CD4-positive, alpha-beta T cell treated with Interleukin-6 for 4 hours (primary cell): ENCODE data around the gene XPO4.
"Not testable (repeated sequence)": the region's sequence is repeated elsewhere in the genome, so short reads cannot be mapped to it uniquely, and the experiment has no call there.

Experiments
- DNase-seq: peaks from one replicate; pipeline ENCODE4 v3.0.0-alpha.2; 2020; ENCODE audit warnings: mixed read lengths

Gene XPO4

DNA sequence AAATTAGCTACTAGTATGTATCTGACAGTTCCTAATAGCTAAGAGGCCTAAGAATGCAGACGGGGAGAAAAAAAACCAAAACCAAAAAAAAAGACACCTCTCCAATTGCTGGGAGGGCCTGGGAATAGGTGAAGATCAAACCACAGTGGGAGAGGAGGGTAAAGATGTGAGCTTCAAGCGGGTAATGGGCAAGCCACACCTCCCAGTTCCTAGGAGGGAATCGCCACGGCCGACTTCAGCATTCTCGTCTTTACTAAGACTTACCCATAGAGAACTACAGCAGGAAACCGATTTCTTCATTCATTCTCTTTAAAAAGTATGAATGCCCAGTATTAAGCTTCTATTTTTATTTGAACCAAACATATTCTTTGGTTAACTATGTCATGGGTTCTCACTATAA, 123.1 kb downstream of the XPO4 start:
- DNase-seq: no peak

DNA sequence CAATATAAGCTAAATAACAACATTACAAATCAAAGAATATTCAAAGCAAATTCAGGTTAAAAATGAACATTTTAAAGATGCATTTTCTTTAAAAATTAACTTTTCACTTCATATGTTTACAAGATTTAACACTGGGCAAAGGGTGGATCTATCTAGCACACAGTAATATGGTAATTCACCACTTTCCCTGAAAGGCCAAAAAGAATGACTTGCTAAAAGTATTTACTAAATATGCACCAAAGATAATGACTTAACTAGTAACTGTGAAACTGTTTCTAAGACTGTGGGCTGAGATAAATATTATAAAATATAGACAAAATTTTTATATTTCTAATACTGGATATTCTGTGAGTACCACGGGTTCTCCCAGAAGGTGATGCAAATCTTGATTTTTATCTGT, 124.2 kb downstream of the XPO4 start:
- DNase-seq: no peak

DNA sequence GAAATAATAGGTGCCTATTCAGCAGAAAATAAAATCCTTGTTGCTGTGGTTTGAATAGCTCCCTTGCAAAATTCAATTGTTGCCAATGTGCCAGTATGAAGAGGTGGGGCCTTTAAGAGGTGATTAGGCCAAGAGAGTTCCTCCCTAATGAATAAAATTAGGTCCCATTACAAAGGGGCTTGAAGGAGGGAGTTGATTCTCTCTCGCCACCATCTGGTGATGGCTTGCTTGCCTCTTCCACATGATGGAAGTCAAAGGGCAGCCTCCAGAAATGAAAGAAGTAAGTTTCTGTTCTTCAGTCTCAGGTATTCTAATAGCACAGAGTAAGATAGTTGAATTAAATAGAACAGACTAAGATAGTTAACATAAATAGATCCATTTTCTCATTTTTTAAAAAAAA, 125.8 kb downstream of the XPO4 start:
- no peak for DNase-seq

DNA sequence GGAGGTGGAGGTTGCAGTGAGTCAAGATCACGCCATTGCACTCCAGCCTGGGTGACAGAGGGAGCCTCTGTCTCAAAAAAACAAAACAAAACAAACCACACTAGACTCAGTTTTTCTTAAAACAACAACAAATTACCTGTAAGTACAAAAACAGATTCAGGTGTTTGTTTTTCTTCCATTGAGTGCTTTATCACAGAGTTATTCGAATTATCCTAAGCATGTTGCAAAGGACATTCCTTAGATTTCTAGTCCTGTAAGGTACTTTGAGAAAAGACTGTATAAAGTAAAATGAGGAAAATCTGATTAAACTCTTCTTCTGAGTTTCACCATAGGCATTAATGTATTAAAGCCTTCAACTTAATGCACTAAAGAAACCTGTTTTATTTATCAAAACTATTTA, 126.6 kb downstream of the XPO4 start:
- DNase-seq: no peak

DNA sequence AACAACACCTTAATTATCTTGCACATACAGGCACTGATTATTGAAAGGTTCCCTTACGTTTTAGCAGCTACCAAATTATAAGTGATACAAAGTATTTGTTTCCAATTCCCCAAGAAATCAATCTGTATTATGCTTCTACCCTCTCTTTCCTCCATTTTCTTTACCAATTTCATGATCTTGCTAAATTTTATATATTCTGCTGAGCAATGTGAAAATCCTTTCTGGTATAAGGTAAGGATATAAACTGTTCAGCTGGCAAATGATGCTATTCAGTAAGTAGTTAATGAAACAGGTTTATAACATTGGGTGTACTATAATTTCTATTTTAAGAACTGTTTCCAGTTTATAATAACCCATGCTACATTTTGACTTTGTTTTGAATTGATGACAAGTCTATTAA, 127.8 kb downstream of the XPO4 start:
- DNase-seq: no peak

DNA sequence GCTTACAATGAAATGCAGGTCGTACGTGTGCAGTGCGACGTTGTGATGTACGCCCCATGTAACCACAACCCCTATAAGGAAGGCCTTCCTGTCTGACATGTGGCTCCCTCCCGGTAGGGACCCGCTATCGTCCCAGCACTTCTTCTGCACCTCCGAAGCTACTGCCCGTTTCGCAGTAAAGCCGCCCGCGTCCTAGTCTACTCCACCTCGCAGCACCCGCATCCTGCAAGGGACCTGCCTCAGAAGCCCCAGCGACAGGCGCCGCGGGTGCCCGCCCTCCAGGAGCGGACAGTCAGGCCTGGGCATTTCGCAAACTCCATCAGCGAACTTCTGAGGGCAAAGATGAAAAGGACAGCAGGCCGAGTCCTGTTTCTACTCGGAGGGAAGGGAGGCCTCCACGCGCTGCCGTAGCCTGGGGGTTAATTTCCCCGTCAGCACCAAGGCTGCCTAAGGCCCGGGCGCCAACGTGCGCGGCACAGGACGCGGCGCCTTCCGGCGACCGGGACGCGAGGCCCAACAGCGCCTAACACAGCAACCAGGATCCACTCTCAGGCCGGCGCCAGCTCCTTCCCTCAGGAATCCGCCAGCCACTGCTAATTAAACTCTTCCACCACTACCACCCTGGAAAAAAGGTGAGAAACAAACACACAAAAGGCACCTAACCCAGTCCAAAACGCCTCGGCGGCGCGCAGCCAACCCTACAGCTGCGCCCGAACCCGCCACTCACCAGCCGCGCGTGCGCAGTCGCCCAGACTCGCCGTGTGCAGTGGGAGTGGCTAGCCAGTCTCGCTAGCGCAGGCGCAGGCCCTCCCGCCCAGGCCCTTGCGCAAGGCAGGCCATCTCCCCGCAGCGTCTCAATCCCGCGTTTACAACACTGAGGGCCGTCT, 129.1 kb downstream of the XPO4 start, which contains the start of gene EEF1AKMT1:
TSS of gene EEF1AKMT1 (minus strand) at position 768 of the 887 bp plus-strand sequence. CDS start 16,363 bp downstream, outside the sequence.
- peak; percentile 96 for DNase-seq

DNA sequence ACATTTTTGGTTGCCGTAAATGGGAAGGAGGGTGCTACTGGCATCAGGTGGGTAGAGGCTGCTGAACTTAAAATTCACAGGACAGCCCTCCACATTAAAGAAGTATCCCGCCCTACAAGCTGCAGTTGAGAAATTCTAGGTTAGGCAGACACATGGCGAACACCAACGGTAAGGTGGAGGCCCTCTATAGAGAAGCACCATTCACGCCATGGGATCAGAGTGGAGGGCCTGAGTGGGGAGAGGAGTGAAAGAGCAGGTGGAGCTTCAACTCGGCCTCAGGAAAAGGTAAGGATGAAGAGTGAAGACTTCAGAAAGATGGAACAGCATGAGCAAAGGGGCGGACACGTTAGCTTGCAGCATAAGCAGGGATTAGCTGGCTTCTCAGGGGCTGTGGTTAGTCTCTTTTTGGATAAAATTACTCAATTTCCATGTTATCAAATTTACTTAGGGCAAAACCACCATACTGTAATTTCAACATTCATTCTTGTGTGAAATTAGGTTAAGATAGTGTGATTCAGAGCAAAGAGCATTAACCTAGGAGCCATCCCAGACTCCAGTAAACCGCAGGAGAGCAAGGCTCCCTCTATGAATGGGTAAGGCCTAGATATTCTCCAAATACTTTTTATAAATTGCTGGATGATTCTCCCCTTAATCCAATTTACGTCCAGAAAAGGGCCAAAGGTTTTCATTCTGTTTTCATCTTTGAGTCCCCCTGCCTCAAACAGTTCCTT, 130.0 kb downstream of the XPO4 start:
- no peak for DNase-seq

DNA sequence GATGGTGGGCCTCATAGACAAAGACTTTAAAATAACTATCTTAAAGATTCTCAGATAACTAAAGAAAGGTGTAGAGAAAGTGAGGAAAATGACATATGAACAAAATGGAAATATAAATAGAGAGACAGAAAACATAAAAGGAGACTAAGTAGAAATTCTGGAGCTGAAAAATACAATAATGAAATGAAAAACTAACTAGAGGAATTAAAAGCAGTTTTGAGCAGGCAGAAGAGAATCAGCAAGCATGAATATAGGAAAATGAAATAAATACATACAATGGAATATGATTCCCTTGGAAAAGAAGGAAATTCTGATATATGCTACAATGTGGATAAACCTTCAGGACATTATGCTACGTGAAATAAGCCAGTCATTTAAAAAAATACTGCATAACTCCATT, 132.7 kb downstream of the XPO4 start:
- DNase-seq: no peak

DNA sequence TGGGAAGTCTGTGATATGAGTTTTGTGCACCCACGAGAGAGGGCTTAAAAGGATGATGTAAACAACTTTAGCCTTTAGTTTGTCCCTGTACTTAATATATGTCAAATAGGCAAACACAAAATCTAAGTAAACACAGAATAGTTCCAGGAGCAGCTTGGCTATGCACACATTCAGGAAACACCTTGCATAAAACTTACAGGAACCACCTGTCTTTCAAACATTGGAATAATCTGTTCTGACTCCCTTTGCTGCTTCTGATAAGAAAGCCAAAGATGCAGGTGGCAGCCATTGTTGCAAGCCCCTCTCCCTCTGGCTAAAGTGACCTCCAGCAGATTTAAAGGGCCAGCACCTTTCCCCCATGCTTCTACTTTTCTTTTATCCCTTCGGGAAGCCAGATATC, 133.5 kb downstream of the XPO4 start:
- no peak for DNase-seq

DNA sequence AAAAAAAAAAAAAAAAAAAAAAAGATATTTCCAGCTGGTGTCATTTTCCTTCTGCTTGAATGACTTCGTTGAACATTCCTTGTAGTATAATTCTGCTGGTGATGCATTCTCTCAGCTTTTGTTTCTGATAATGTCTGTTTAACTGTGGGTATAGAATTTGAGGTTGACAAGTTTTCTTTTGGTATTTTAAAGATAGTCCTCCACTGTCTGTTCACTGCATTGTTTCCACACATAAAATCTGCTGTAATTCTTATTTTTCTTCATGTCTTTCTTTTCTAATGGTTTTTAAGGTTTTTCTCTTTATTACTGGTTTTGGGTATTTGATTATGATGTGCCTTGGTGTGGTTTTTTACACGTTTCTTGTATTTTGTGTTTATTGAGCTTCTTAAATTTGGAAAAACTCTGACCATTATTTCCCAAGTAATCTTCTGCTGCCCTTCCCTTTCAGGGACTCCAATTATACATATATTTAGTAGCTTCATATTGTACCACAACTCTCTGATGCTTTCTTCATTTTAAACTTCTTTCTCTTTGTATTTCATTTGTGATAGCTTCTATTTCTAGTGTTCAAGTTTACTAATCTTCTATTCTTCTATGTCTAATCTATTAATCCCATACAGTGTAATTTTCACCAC, 135.1 kb downstream of the XPO4 start:
- no peak for DNase-seq

DNA sequence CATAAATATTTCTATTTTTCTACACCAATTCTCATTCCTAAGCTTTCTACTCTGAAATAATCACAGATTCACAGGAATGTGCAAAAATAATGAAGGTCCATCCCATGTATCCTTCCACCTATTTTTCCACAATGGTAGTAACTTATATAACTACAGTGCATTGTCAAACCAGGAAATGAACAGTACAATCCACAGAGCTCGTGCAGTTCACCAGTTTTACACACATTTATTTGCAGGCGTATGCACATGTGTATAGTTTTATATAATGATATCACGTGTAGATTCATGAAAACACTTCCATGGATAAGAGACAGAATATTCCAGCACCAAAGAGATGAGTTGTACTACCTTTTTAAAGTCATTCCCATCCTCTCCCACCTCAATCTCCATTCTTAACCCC, 141.7 kb downstream of the XPO4 start:
- no peak for DNase-seq

DNA sequence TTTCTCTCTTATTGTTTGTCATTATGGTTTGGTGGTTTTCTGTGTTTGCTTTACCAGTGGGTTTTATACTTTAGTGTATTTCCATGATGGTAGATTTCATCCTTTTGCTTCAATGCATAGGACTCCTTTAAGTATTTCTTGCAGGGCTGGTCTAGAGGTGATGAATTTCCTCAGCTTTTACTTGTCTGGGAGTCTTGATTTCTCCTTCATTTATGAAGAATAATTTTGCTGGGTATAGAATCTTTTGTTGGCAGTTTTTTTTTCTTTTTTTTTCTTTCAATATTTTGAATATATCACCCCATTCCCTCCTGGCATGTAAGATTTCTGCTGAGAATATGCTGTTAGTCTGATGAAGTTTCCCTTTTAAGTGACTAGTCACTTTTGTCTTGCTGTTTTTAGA, 148.5 kb downstream of the XPO4 start:
- DNase-seq: no peak

DNA sequence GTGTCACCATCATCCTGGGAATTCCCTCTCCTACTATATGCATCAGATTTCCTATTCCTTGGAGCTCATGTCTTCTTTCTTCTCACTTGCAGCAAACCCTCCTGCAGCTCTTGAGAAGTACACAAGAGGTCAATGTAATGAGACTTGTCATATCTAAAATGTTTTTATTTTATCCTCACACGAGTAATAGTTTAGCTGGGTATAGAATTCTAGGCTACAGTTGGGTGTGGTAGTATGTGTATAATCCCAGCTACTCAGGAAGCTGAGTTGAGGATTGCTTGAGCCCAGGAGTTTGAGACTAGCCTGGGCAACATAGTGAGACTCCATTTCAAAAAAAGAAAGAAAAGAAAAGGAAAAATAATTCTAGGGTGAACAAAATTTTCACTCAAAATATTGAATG, 153.2 kb downstream of the XPO4 start:
- DNase-seq: no peak

DNA sequence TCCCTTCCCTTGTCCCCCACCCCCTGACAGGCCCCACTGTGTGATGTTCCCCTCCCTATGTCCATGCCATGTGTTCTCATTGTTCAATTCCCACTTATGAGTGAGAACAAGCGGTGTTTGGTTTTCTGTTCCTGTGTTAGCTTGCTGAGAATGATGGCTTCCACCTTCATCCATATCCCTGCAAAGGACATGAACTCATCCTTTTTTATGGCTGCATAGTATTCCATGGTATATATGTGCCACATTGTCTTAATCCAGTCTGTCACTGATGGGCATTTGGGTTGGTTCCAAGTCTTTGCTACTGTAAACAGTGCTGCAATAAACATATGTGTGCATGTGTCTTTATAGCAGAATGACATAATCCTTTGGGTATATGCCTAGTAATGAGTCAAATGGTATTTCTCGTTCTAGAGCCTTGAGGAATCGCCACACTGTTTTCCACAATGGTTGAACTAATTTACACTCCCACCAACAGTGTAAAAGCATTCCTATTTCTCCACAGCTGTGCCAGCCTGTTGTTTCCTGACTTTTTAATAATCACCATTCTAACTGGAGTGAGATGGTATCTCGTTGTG, 158.6 kb downstream of the XPO4 start:
- DNase-seq: not testable (repeated sequence)

DNA sequence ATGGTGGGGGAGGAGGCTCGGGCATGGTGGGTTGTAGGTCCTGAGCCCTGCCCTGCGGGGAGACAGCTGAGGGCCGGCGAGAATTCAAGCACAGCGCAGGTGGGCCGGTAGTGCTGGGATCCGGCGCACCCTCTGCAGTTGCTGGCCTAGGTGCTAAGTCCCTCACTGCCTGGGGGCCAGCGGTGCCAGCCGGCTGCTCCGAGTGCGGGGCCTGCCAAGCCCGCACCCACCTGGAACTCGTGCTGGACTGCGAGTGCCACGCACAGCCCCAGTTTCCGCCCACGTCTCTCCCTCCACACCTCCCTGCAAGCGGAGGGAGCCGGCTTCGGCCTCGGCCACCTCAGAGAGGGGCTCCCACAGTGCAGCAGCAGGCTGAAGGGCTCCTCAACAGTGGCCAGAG, 162.5 kb downstream of the XPO4 start:
- no peak for DNase-seq

DNA sequence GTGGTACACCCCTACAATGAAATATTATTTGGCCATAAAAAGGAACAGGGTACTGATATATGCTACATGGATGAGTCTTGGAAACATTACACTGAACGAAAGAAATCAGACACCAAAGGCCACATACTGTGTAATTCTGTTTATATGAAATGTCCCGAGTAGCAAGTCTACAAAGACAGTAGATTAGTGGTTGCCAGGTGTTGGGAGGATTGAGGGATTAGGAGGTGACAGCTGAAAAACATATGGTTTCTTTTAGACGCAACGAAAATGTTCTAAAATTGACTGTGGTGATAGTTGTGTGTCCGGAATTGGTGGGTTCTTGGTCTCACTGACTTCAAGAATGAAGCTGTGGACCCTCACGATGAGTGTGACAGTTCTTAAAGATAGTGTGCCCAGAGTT, 163.9 kb downstream of the XPO4 start:
- no peak for DNase-seq

DNA sequence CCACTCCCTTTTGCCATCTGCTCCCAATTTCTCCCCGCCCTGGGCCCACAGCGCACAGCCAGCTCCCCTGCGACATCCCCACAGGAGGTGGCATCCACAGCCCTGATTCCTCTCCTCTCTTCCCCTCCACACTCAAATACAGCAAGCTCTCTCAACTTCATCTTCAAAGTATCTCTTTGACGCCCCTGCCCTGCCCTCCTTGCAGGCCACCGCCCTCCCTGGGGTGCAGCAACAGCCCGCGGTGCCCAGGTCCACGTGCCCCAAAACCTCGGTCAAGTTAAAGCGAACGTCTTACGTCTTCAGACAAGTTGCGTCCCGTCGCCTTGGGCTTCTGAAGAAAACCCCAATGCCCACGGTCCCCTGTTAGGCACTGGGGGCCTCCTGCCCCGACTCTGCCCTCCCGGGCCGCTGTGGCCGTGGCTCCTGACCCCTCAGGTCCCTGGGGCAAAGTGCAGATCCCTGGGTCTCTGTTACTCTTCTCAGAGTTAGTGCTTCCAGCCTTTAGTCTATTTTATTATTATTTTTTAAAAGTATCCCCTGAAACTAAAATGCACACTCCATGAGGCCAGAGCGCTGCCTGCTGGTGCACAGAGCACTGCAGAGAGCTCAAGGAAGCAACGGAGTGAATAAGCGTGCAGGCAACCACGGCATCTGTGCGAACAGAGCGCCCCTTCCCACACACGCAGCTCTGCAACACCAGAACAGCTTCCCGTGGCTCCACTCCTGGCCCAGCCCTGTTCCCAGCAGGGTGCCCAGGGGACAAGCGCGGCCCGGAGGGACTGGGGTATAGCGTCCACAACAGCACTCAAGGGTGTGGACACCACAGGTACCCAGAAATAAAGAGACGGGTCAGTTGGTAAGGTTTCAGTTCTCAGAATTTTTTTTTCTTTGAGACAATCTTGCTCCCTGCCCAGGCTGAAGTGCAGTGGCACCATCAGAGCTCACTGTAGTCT, 172.6 kb downstream of the XPO4 start:
- no peak for DNase-seq

DNA sequence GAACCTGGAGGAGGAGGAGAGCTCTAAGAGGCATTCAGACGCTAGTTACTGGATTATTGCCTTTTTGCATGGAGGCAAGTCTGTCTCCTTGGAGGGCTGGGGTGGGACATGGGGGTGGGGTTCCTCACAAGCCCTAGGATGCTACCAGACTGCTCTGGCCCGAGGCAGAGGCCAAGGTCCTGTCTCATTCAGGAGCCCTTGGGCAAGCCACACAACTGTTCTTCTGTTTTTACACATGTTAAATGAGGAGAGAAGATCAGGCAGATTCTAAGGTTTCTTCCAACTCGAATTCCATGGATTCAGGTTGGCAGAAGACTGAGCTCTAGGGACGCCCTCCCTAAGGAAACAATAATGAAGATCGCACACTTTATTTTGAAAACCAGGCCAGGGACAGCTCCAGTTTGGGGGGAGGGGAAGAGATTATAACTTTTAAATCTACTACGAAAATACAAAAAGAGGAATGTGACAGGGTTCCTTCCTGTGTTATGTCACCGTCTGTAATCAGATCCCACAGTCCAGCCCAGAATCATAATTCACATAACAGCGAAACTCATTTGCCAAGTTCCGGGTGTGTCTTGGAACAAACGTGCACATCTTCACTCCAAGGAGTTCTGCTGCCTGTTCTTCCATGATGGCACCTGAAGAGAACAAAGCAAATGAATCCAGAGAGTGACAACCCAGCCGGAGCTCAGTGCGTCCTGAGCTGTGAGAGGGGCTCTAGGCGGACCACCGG, 173.8 kb downstream of the XPO4 start:
- DNase-seq: no peak

DNA sequence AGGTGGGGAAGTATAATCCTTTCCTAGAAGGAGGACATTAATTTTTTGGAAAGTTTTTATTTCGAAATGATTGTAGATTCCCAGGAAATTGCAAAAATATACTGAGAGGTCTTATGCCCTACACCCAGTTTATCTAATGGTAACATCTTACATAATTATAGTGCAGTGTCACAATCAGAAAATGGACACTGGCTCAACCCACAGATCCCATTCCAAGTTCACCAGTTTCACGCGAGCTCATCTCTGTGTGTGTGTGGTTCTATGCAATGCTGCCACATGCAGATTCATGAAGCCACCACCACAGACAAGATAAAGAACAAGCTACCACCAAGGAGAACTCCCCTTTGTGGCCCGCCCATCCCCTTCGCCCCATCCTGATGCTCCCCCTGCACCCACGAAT, 174.7 kb downstream of the XPO4 start:
- no peak for DNase-seq
